ENCODE data around the gene ITK.

GRCh38 chr5:157271740-157272271 is 91.2 kb downstream of the ITK start:
- no peak for TF ChIP-seq POLR2A (IDR thresholded peaks at IDR 0.05; ENCODE audit: extremely low read depth, insufficient read length)
- TF ChIP-seq, protein P1, sequence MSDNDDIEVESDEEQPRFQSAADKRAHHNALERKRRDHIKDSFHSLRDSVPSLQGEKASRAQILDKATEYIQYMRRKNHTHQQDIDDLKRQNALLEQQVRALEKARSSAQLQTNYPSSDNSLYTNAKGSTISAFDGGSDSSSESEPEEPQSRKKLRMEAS (IDR thresholded peaks at IDR 0.05; ENCODE audit: low read depth, low read length): peak; percentile 93
- TF ChIP-seq, protein P2, sequence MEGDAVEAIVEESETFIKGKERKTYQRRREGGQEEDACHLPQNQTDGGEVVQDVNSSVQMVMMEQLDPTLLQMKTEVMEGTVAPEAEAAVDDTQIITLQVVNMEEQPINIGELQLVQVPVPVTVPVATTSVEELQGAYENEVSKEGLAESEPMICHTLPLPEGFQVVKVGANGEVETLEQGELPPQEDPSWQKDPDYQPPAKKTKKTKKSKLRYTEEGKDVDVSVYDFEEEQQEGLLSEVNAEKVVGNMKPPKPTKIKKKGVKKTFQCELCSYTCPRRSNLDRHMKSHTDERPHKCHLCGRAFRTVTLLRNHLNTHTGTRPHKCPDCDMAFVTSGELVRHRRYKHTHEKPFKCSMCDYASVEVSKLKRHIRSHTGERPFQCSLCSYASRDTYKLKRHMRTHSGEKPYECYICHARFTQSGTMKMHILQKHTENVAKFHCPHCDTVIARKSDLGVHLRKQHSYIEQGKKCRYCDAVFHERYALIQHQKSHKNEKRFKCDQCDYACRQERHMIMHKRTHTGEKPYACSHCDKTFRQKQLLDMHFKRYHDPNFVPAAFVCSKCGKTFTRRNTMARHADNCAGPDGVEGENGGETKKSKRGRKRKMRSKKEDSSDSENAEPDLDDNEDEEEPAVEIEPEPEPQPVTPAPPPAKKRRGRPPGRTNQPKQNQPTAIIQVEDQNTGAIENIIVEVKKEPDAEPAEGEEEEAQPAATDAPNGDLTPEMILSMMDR (IDR thresholded peaks at IDR 0.05; ENCODE audit: low read depth, low read length): no peak
- peak; percentile 86 for TF ChIP-seq MYC (IDR thresholded peaks at IDR 0.05; ENCODE audit: low read depth, low read length)
